ENCODE data around the gene VEZT.
A peak's percentile ranks its signal among the peaks of the same experiment; 100 is the strongest.
"Not testable (repeated sequence)": the region's sequence is repeated elsewhere in the genome, so short reads cannot be mapped to it uniquely, and the experiment has no call there.

Gene VEZT, protein sequence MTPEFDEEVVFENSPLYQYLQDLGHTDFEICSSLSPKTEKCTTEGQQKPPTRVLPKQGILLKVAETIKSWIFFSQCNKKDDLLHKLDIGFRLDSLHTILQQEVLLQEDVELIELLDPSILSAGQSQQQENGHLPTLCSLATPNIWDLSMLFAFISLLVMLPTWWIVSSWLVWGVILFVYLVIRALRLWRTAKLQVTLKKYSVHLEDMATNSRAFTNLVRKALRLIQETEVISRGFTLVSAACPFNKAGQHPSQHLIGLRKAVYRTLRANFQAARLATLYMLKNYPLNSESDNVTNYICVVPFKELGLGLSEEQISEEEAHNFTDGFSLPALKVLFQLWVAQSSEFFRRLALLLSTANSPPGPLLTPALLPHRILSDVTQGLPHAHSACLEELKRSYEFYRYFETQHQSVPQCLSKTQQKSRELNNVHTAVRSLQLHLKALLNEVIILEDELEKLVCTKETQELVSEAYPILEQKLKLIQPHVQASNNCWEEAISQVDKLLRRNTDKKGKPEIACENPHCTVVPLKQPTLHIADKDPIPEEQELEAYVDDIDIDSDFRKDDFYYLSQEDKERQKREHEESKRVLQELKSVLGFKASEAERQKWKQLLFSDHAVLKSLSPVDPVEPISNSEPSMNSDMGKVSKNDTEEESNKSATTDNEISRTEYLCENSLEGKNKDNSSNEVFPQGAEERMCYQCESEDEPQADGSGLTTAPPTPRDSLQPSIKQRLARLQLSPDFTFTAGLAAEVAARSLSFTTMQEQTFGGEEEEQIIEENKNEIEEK

DNA sequence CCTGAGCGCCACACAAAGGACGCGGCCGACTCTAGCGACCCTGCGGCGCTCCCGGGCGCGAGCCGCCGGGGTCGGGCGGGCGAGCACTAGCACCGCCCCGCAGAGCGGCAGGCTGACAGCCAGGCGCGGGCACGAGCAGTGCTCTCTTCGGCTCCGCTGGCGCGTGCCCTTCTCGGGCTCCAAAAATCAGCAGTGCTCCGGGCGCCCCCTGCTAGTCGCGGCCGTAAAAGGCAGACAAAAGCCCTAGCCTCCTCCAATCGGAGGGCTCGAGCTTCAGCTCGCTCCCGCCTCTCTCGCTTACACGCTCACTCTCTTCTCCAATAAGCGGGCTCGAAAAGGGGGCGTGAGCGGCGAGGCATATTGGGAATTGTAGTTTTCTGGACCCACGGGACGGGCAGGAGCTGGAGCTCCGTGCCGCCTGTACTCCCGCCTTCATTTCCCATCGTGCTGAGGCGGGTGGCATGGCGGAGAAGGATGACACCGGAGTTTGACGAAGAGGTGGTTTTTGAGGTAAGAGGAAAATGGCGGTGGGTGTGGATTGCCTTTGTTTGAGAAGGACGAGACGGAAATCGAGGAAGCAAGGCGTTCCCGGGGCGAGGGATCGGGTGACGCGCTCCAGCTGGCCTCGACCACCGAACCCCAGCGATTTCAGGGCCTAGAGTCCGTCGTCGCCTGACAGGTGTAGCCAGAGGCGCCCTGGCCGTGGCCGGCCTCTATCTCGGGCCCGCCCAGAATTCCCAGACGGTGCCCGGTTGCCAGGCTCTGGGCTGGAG, at the start of gene VEZT, which contains the start of gene FGD6:
VEZT (plus strand) TSS at position 431 of the 773 bp plus-strand sequence; CDS start at position 475, 44 bp downstream.
FGD6 (minus strand) TSS at position 91 of the 773 bp plus-strand sequence. CDS start 227 bp downstream, outside the sequence.
- DNase-seq (ENCODE audit: low spot score): peak; percentile 99

DNA sequence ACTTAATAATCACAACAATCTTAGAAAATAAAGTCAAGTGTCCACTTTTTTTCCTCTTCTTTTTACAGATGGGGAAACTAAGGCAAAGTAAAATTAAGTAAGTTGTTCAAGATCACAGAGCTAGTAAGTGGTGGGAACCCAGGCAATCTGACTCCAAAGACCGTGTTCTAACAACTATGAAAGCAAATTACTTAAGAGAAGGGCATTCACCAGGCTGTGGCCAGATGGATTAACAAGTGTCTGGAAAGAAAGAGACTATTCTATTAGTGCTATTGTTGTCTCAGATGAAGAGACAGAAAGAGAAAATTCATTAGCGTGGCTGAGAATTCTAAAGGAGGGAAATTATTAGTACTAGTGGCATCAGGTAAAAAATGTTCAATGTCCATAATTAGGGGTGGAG, 48.9 kb upstream of the VEZT start:
- DNase-seq (ENCODE audit: low spot score): no peak

DNA sequence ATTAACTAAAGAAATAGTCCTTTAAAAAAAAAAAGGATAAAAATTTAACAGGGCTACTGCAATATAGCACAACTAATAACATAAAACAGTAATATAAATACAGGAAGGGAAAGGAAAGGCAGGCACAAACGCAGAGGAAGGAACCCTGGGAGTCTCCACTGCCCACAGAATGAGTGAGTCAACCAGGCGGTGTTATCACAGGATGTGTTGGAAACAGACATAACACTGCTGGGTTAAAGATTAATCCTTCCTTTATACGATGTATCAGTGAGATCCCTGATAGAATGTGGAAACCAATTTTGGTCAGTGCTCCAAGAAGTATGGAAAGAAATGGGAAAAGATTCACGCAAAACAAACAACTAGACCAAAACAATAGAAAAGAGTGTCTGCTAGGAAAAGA, 48.2 kb upstream of the VEZT start:
- DNase-seq (ENCODE audit: low spot score): peak; percentile 80

DNA sequence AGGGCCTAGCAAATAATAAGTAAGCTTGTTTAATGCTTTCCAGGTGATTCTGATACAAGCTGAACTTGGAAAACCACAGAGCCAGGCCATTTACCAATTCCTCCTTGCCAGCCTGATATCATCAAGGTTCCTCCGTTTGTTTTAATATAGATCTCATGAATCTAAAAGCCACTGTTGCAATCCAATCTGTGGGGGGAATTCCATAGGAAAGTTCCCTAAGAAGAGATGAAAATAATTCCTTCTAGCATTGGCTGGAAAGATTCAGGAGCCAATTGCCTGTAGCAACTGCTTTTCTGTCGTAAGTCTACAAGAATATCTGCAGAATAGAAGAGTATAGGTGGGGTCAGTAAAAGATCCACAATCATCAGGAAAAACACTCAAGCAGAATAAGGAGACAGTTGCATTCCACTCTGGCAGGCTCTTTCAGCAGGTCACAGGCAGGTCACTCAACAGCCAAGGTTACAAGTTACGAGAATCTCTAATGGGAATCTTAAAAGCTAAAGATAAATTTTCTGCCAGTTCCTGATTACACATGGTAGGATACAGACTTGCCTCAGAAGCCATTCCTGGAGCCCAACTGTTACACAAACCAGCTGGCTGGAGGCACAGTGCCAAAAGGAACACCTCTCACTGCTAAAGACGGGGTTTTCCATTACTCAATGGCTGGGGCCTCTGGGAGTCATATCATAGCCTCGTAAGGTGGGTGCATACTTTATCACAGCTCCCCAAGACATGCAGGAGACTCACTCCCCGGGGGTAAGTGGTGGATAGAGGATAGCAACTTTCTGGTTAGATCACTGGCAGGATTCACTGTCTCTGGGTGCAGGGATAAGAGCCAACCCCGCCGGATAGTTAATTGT, 44.0 kb upstream of the VEZT start:
- DNase-seq (ENCODE audit: low spot score): no peak

DNA sequence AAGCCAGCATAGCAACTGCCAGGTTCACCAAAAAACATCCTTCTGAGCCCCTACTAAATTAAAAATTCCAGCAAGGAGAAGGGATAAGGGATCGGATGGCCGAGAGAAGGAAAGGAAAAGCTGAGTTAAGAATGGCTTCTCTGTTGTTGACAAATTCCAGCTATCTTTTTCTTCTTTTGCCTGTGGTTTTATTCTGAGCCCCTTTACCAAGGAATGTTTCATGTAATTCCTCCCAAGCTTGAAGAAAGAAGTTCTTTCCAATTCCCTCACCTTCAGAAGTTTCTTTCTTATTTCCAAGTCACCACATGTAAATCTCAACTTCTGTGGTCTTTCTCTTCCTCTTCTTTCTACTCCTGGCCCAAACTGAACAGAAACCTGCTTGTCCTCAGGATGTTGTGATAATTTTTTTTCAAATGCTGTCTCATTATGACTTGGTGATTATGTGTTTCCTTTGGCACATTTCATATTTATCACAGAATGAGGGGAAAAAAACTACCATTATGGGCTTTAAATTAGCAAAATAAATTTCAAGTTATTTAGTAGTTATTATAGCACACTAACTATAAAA, 40.3 kb upstream of the VEZT start:
- DNase-seq (ENCODE audit: low spot score): no peak

DNA sequence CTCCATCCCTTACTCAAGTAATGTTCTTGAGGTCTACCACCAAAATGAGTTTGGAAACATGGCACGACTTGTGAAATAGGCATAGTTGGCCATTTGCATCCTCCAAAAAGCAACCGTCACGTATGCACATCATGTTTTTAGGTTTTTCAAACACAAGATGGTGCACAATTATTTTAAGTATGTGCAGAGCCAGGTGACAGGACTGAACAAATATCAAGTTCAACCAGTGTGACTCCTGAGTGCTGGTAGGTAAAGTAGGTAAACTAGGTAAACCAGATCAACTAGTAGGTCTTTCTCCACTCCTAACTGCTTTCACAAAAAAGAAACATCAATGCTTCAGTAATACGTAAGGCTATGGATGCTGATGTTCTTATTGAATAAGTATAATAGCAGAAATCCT, 39.5 kb upstream of the VEZT start:
- DNase-seq (ENCODE audit: low spot score): no peak

DNA sequence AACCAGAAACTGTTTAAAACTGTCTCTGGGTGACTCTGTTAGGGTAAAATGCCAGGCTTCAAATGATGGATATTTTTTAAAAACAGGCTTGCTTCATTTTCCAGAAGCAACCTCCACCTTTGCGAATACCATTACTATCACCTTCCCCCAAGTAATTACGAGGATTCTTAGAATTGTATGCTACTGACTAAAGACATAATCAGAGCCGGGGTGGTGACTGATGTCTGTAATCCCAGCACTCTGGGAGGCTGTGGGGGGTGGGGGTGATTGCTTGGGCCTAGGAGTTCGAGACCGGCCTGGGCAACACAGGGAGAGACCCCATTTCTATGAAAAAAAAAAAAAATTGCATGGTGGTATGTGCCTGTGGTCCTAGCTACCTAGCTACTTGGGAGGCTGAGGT, 38.6 kb upstream of the VEZT start:
- DNase-seq (ENCODE audit: low spot score): no peak

DNA sequence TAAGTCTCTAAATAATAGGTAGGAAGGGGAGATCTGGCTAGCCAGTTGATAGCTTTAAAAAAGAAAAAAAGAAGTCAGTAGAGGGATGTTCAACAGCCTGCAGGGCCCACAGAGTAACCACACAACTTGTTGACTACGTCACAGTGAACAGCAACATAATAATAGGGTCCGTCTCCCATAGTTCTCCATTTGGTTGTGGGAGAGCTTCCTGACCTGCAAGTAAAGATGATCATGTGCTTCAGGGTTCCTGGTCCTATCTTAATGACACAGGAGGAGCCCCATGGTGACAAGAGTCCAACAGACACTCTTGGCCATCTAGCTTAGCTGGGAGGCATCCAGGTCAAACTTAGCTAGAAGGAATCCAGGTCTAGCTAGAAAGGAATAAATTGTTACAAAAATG, 36.5 kb upstream of the VEZT start:
- DNase-seq (ENCODE audit: low spot score): no peak

DNA sequence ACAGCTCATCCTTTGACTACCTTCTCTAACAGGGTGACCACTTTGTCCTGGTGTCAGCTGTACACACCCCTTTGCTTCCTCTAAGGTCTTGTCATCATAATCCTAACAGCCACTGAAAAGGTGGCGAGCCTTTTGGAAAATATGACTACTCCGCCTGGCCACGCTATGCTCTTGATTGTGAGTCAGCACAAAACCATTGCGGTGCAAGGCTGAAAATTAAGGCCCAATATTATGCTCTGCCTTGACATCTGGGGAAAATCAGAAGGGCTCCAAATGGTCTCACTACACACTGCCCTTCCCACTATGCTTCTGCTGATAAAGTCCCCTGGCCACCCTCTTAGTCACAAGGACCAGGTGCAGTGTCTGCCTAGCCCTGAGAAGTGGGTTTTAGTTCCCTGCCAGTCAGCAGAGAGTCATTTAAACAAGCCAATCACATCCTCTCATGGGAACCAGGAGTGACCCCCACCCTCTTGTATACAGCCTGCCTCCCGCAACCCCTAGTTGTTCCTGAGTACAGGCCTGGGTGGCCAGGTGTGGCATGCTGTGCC, 34.7 kb upstream of the VEZT start:
- peak; percentile 30 for DNase-seq (ENCODE audit: low spot score)

DNA sequence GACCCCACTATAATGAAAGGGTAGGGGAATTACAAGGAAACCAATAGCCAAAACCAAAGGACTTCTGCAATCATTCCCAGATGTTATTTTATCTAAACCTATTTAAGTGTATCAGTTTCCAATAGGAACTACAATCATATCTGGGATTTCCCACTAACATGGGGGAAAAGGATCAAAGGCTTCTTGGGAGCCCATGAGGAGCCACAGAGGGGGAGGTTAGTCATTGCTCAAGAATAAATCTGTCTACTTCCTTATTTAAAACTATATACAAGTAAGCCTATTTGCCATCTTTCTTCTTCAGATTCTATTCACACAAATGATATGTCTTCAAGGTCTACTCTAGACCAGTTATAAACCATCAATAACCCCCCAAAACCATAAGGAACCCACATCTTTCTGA, 33.5 kb upstream of the VEZT start:
- no peak for DNase-seq (ENCODE audit: low spot score)

DNA sequence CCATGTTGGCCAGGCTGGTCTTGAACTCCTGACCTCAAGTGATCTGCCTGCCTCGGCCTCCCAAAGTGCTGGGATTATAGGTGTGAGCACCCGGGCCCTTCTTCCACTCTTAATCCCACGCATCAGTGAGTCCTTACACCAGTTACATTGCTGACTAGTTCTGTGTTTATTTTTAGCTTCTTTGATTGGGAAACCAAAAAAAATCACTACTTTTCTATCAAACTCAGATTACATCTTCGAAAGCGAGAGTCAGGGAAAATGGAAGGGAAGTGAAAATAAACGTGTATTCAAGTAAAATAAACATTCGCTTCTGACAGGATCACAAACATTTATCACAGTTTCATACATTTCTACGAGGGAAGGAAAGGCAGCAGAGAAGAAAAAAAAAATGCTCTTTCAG, 32.5 kb upstream of the VEZT start:
- no peak for DNase-seq (ENCODE audit: low spot score)

DNA sequence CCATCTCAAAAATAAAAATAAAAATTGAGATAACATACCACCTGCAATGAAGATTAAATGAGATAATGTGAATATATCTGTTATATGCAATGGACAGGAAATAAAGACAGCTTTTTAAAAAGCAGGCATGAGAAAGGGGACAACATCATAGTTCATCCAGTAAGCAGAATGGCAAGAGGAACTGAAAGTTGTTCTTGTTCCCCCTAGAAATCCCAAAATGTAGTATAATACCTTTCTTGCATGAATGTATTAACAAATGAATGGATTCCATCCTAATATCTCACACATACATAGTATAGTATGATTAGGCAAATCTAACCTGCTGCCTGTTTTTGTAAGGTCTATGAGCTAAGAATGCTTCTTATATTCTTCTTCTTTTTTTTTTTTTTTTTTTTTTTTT, 31.8 kb upstream of the VEZT start:
- no peak for DNase-seq (ENCODE audit: low spot score)

DNA sequence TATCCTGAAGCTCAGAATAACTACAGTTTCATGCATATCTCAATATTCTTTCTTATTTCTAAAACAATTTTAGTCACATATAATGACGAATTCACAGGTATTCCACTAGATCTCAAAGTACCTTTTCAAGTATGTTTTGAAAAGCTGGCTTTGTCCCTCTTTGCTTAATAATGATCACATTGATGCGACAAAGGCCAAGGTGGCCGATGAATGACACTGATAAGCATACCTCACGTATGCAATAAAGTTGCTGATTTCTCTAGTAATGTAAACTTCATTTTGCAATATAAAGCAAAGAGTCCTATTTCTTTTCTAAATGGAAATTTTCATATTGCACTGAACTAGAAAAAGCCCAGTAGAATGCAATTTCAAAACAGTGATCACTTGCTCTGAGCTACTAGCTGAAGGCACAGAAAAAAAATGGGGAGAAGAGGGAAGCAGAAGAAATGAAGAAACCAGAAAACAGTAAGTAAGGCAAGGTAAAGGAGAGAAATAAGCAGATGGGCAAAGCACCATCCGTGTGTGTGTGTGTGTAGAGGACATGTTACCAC, 29.7 kb upstream of the VEZT start:
- no peak for DNase-seq (ENCODE audit: low spot score)

DNA sequence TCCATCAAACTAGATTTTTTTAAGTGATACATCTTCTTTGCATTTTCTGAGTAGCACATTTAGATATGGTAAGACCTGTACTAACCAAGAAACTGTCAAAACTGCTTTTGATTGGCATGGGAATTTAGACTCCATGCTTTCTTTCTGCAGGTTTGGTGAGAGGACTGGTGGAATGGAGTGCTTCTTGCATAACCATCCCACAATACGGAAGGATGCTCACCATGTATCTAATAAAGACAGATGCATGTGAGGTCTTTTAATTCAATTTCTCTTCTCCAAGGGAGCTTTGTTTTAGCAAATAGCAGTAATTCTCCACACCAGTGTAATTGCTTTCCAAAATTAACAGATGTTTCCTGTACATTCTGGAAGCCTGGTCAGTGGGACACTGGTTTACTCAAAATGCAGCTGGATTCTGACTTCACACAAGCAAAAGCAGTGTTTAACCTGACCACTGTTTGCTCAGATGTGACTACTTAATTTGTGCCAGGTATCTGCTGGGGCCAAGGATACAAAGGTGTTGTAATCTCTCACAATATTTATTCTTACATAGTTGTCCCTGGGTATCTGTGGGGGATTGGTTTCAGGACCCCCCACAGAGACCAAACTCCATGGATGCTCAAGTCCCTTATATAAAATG, 26.4 kb upstream of the VEZT start:
- no peak for DNase-seq (ENCODE audit: low spot score)

DNA sequence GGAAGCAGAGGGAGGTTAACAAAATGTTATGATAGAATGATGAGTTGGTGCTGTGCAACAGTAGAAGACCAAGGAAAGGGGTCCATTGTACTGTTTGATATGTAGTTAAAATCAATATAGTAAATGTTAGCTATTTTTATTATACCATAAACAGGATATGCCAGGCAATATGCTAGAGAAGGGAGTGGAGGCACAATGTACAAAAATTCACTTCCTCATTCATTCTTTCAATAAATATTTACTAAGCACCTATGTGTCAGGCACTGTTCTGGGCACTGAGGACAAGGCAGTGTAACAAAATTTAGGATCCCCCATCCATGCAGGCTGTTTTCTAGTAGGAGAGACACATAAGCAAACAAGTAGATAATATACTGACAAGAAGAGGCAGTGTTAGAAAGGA, 25.3 kb upstream of the VEZT start:
- no peak for DNase-seq (ENCODE audit: low spot score)

DNA sequence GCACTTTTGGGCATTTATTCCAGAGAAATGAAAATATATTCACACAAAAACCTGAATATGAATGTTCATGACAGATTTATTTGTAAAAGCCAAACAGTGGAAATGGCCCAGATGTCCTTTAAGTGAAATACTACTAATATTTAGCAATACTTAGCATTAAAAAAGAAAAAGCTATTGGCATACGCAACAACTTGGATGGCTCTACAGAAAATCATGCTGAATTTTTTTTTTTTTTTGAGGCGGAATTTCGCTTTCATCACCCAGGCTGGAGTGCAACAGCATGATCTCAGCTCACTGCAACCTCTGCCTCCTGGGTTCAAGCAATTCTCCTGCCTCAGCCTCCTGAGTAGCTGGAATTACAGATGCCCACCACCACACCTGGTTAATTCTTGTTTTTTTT, 24.5 kb upstream of the VEZT start:
- no peak for DNase-seq (ENCODE audit: low spot score)

DNA sequence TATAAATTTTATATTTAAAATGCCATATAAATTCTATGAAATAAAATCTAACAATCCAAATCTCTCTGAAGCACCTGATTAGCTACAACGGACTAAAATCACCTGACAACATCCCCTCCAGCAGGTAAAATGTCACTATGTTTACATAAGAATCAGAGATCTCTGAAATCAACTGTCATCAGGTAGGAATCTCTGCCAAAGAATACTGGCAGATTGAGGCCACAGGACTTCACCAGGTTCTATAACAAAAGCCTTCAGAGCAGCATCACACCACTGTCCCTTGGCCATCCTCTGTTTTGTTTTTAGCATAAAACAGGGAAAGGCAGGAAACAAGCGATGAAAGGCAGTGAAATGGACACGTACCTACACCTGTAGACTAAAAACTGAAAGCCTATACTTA, 22.5 kb upstream of the VEZT start:
- no peak for DNase-seq (ENCODE audit: low spot score)

DNA sequence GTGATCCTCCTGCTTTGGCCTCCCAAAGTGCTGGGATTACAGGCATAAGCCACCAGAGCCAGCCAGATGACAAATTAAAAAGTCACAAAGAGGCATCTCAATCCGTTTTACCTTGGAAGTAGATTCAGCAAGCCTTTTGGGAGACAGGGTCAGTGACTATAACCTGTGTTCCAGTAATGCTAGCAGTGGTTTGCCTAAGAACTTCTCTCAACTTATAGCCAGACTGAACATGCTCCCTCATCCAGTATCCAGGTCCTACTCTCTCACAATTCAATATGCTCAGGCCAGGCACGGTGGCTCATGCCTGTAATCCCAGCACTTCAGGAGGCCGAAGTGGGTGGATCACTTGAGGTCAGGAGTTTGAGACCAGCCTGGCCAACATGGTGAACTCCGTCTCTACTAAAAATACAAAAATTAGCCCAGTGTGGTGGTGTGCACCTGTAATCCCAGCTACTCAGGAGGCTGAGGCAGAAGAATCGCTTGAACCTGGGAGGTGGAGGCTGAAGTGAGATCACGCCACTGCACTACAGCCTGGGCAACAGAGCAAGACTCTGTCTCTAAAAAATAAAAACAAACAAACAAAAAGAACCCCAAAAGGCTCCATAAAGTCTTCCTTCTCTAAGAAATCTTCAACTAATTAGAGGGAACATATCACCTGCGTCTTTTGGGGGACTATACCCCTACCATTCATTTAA, 20.6 kb upstream of the VEZT start:
- DNase-seq (ENCODE audit: low spot score): not testable (repeated sequence)

DNA sequence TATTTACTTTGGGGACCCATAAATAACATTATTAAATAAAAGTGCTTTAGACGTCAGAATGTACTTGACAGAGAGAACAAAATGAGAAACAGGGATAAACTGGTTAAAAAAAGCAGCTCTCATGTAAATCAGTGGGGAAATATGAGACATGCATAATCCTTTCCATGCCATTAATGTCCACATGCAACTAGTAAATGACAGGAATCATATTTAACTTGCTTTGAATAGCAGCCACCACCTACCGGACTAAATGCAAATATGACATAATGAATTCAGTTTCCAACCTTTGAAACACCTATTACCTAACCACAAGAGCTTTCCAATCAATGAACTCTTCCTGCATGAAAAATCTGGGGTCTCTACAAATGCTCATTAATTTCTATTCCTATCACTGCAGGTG, 20.0 kb upstream of the VEZT start:
- peak; percentile 59 for DNase-seq (ENCODE audit: low spot score)

DNA sequence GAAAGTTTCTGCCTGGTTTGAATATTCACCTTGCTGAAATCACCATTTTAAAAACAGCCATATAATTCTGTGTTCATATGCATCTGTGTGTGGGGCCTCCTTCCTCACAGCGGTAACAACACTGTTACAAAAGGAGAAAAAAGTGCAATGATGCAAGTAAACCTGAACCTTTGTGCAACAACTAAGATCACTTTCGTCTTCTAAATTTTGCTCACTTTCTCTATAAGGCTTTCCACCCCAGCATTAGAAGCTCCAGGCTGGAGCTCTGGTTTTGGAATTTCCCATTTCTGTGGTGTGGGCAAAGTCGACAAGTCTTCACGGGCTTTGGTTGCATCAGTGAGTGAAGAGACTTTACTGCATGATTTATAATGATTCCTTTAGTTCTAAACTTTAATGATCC, 18.7 kb upstream of the VEZT start:
- DNase-seq (ENCODE audit: low spot score): no peak

Measured in SW480 (cell line).